ENCODE results near the gene ADGRG1.

ADGRG1 gene

DNA sequence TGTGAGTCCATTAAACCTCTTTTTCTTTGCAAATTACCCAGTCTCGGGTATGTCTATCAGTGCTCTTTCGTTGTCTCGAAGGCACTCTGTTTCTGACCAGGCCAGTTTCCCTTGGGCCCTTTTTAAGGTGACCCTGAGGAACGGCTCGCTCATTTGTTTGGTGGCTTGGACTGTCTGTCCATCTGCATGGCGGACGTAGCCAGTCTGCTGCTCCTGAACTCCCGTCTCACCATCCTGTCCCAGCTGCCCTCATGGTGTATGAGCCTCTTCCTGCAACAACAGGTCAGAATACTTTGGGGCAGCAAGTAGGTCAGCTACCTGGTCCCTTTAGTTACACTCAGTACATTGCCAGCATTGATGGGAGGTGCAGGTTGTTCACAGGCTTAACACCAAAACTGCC is 85.2 kb downstream of the ADGRG1 start:
- DNase-seq (ENCODE audit: low spot score): no peak
- in situ Hi-C loops (cut with MboI; ENCODE audit: low sequenced_read_pairs, unreplicated experiment): no loop called here

DNA sequence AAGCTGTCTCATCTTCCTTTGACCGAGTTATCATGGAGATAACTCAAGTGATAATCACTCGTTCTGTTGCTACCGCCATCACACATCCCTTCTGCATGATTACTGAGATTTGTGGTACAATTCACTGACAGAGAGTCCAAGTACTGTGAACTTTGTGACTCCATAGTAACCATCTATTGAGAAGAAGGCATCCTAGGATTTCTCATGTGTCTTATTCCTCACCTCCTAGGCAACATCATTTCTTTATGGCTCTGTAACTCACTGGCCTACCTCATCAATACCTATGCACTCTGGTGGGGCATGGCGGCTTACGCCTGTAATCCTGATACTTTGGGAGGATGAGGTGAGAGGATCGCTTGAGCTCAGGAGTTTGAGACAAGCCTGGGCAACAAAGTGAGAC is 85.6 kb downstream of the ADGRG1 start:
- no peak for TF ChIP-seq CTCF (IDR thresholded peaks at IDR 0.05; ENCODE audit: borderline replicate concordance, control extremely low read depth, extremely low read depth, insufficient read depth, missing control alignments)
- DNase-seq (ENCODE audit: low spot score): no peak
- in situ Hi-C loops (cut with MboI; ENCODE audit: low sequenced_read_pairs, unreplicated experiment): no loop called here

More for the DNA sequence above, 85.2 kb downstream of the ADGRG1 start:
- TF ChIP-seq CTCF (IDR thresholded peaks at IDR 0.05; ENCODE audit: borderline replicate concordance, control extremely low read depth, extremely low read depth, insufficient read depth, missing control alignments): no peak
